Mesothelial cell of epicardium (in vitro differentiated cells): Measurements from ENCODE around the gene DENR. TPM values are rescaled to one million over a fixed set of nuclear protein-coding genes. Genes with fewer than 3 reads are reported as not detected.
"Not testable (repeated sequence)": the region's sequence is repeated elsewhere in the genome, so short reads cannot be mapped to it uniquely, and the experiment has no call there.

Source experiments
- DNase-seq, 2 experiments: peaks; one replicate each; pipeline ENCODE4 v3.0.0; 2021; ENCODE audit warnings: low spot score in 2 of 2; ENCODE audit not compliant: unreplicated experiment in 2 of 2
- H3K27ac Mint-ChIP-seq: 2 replicates; pipeline ENCODE4 v1.8.0; 2021; ENCODE audit warnings: mixed read lengths
- H3K27me3 Mint-ChIP-seq: 2 replicates; pipeline ENCODE4 v1.8.0; 2021; ENCODE audit warnings: low read depth, mixed read lengths
- H3K36me3 Mint-ChIP-seq: 2 replicates; pipeline ENCODE4 v1.8.0; 2021; ENCODE audit warnings: mixed read lengths
- H3K4me1 Mint-ChIP-seq: 2 replicates; pipeline ENCODE4 v1.8.0; 2021; ENCODE audit warnings: mixed read lengths
- H3K4me3 Mint-ChIP-seq: 2 replicates; pipeline ENCODE4 v1.8.0; 2021; ENCODE audit warnings: mild to moderate bottlenecking, moderate library complexity, mixed read lengths
- H3K9me3 Mint-ChIP-seq: 2 replicates; pipeline ENCODE4 v1.8.0; 2021; ENCODE audit warnings: mixed read lengths
- total RNA-seq: library from RNA; stranded (reverse); gene quantifications from 3 replicates; pipeline ENCODE4 v1.2.1, GENCODE V29; 2021
- TF ChIP-seq, protein P1 (sequence below): fragments of 200-600 bp; sonication (generic); IDR thresholded peaks from one replicate; pipeline ENCODE4 v1.5.0; 2021; ENCODE audit warnings: antibody characterized with exemption; ENCODE audit not compliant: unreplicated experiment

The DENR gene
- total RNA-seq, 1 donor from 2014 or later: 66.4 TPM

DNA sequence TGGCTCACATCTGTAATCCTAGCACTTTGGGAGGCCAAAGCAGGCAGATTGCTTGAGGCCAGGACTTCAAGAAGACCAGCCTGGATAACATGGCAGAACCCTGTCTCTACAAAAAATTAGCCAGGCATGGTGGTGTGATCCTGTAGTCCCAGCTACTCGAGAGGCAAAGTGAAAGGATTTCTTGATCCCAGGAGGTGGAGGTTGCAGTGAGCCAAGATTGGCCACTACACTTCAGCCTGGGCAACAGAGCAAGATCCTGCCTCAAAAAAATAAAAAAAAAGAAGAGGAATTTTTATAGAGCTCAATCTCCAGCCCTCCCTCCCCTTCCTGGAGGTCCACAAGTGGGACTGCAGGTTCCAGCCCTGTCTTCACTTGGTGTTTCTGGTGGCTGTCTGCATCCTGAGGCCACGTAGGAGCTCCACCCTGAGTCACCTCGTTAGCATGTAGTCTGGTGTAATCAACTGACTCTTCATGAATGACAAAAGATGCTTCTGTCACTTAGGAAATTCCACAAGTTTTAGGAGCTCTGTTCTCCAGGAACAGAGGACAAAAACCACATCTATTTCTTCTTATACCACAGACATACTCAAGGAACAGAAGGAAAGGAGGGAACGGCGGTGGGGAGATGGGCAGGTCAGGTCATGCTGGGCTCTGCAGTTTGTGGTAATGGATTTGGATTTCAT, 37.9 kb downstream of the DENR start:
- H3K27ac Mint-ChIP-seq: no peak overlapping the region
- DNase-seq: no peak
- H3K4me3 Mint-ChIP-seq: no peak overlapping the region
- H3K4me1 Mint-ChIP-seq: no peaks in the 10 kb centered on the region
- TF ChIP-seq, protein P1, sequence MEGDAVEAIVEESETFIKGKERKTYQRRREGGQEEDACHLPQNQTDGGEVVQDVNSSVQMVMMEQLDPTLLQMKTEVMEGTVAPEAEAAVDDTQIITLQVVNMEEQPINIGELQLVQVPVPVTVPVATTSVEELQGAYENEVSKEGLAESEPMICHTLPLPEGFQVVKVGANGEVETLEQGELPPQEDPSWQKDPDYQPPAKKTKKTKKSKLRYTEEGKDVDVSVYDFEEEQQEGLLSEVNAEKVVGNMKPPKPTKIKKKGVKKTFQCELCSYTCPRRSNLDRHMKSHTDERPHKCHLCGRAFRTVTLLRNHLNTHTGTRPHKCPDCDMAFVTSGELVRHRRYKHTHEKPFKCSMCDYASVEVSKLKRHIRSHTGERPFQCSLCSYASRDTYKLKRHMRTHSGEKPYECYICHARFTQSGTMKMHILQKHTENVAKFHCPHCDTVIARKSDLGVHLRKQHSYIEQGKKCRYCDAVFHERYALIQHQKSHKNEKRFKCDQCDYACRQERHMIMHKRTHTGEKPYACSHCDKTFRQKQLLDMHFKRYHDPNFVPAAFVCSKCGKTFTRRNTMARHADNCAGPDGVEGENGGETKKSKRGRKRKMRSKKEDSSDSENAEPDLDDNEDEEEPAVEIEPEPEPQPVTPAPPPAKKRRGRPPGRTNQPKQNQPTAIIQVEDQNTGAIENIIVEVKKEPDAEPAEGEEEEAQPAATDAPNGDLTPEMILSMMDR: no peak
- H3K36me3 Mint-ChIP-seq: no peaks in the 10 kb centered on the region
- no peaks in the 10 kb centered on the region for H3K9me3 Mint-ChIP-seq
- H3K27me3 Mint-ChIP-seq: no peaks in the 10 kb centered on the region

DNA sequence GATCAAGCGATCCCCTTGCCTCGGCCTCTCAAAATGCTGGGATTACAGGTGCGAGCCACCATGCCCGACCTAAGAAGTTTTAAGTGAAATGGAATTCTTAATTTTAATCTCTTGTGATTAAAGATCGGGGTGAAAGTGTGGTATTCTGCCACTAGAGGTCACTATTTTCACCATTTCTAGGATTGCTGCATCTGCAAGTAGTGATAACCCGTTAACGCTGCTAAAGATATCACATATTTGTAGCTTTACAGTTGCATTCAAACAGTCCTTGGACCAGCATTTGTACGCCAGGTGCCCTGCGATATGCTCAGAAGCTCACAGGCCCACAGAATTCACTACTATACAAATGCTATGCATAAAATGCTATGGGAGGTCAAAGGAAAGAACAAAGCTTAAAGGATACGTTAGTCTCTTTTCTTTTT, 41.1 kb downstream of the DENR start:
- Mint-ChIP-seq H3K4me1 (no peaks in the 10 kb centered on the region), H3K27me3 (no peaks in the 10 kb centered on the region), H3K27ac (no peak overlapping the region), H3K4me3 (no peak overlapping the region), H3K9me3 (no peaks in the 10 kb centered on the region), H3K36me3 (no peaks in the 10 kb centered on the region)
- TF ChIP-seq, protein P1: peak; percentile 88
- no peak for DNase-seq

DNA sequence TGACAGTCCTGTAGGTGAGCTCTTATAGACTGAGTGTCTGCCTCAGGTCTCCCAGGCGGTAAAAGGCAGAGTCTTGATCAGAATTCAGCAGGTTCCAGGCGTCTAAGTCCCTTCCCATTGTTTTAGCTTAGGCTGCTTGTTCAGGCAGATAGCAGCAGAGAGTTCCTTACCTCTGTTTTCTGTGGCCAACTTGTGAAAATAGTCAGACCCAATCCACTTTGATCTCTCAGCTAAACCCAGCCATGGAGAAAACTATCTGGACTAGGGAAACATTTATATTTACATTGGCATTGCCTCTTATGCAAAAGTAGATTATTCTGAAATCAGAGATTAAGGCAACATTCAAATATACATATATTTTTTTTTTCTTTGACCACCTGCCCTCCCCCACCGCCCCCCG, 43.2 kb downstream of the DENR start:
- no peak overlapping the region for H3K27ac Mint-ChIP-seq
- no peaks in the 10 kb centered on the region for H3K4me1 Mint-ChIP-seq
- H3K4me3 Mint-ChIP-seq: no peak overlapping the region
- H3K27me3 Mint-ChIP-seq: no peaks in the 10 kb centered on the region
- H3K9me3 Mint-ChIP-seq: no peaks in the 10 kb centered on the region
- TF ChIP-seq, protein P1: no peak
- H3K36me3 Mint-ChIP-seq: no peaks in the 10 kb centered on the region
- DNase-seq: no peak

DNA sequence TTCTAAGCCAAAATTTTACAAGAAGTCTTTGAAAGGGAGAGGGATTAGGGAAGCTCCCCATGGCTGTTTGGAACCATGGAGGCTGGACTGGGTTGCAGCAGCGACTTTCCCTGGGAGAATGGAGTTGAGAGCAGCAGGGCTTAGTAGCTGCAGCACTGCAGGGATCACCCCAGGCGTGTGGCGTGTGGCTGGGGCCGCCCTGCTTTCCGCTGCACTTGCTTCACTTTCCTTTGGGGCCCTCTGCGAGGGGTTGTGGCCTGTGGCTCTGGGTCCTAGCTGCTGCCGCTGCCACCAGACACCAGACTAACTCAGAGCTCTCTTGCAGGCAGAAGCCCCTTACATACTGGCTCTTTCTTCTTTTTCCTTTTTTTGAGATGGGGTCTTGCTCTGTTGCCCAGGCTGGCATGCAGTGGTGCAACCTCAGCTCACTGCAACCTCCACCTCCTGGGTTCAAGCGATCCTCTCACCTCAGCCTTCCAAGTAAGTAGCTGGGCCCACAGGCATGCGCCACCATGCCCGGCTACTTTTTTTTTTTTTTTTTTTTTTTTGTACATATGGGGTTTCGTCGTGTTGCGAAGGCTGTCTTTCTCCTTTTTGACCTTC, 47.1 kb downstream of the DENR start:
- no peak overlapping the region for H3K27ac Mint-ChIP-seq
- no peaks in the 10 kb centered on the region for H3K27me3 Mint-ChIP-seq
- H3K9me3 Mint-ChIP-seq: no peaks in the 10 kb centered on the region
- TF ChIP-seq, protein P1: no peak
- no peak for DNase-seq
- no peak overlapping the region for H3K4me3 Mint-ChIP-seq
- H3K4me1 Mint-ChIP-seq: peaks cover 7% of the 10 kb centered on the region
- H3K36me3 Mint-ChIP-seq: no peaks in the 10 kb centered on the region

DNA sequence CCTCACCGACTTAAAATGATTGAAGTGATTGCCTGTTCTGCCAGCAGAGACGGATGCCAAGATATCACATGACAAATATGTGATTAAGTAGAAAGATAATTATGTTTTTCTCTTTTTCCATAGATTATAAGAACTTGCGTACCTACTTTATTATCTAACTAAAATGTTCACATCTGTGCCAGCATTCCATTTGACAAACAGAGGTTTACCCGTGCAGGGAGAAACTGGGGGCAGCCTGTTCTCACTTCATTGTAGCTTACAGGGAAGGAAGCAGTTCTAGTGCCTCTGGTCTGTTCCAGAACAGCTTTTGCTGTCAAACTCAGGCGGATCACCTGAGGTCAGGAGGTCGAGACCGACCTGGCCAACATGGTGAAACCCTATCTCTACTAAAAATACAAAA, 51.3 kb downstream of the DENR start:
- Mint-ChIP-seq H3K27ac (no peak overlapping the region), H3K4me3 (no peak overlapping the region)

DNA sequence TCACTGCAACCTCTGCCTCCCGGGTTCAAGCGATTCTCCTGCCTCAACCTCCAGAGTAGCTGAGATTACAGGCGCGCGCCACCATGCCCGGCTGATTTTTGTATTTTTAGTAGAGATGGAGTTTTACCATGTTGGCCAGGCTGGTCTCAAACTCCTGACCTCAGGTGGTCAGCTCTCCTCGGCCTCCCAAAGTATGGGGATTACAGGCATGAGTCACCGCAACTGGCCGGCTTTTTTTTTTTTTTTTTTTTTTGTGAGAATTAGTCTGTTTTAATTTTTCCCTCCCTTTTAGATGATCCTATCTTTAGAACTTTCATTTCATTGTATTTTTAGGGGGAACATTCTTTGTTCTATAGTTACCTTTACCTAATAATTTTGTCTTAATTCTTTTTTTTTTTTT, 52.3 kb downstream of the DENR start:
- not testable (repeated sequence) for H3K27ac Mint-ChIP-seq, H3K9me3 Mint-ChIP-seq, H3K4me1 Mint-ChIP-seq, H3K36me3 Mint-ChIP-seq, H3K4me3 Mint-ChIP-seq, DNase-seq, H3K27me3 Mint-ChIP-seq

More for the DNA sequence above, 51.3 kb downstream of the DENR start:
- Mint-ChIP-seq H3K9me3 (no peaks in the 10 kb centered on the region), H3K27me3 (no peaks in the 10 kb centered on the region), H3K4me1 (peaks cover 7% of the 10 kb centered on the region), H3K36me3 (no peaks in the 10 kb centered on the region)
- no peak for DNase-seq
- TF ChIP-seq, protein P1: no peak
